ENCODE measurements around the gene S100A8.
"Not testable (repeated sequence)": the region's sequence is repeated elsewhere in the genome, so short reads cannot be mapped to it uniquely, and the experiment has no call there.

S100A8 gene

DNA sequence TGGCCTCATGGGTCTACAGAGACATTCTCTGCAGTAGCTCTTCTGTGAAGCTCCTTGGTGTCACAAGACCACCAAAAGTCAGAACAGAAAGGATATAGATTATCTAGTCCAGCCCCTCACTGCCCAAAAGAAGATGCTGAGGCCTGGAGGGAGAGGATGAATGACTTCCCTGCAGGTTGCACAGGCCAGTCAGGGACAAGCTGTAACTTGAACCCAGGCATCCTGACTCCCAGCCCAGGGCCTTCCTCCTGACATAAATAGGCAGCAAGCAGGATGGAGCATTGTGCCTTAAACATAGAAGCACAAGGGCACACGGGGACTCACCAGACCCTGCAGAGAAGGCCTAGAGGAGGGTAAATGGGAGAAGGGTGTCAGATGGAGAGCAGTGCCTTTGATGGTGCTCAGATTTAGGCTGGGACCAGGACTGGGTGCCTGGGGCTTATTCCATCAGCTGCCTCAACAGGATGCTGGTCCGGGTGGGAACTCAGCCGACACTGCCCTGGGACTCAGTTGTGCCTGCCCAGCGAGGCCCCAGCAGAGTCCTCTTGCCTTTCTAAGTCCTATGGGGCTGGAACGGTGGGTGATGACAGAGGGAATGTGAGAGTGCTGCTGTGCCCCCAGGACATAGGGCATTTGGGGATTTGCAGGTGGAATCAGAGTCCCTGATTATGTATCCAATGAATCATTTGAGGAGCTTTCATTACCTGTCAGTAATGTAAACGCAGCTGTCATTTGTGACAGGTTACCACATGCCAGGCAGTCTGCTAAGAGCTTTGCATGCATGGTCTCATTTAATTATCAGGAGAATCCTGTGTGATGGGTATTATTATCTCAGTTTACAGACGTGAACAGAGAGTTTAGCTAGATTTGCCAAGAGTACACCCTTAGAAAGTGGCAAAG lies 38.6 kb upstream of the S100A8 start:
- no peaks in the 10 kb centered on the region for H3K4me1 ChIP-seq (ENCODE audit: control insufficient read depth, insufficient read depth, low read length)
- H3K4me2 ChIP-seq (ENCODE audit: low read length) = no peak overlapping the region
- peaks cover 5% of the 10 kb centered on the region for H3K27me3 ChIP-seq (ENCODE audit: control insufficient read depth, insufficient read depth, low read length)
- H3K4me3 ChIP-seq (ENCODE audit: low read length) = no peak overlapping the region
- H3K9ac ChIP-seq (ENCODE audit: low read depth, low read length) = no peak overlapping the region
- H3K36me3 ChIP-seq (ENCODE audit: insufficient read depth, low read length) = no peaks in the 10 kb centered on the region
- H3K9me3 ChIP-seq (replicated peaks; ENCODE audit: low read length) = no peaks in the 10 kb centered on the region

DNA sequence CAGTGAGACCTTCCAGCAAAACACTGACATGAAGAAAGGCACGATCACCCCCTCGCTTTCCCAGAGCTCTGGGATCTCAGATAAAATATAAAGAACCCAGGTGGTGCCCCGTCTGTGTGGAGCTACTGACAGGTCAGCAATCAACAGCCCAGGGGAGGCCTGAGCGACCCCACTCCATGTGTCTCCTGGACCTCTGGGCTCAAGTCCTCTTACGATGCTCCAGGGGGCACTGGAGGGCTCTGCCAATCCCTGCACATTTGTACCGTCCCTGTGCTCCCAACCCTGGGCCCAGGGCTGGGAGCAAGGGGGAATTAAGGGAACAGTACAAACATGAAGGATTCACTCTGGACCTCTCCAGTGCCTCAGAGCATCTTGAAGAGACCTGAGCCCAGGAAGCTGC lies 37.9 kb upstream of the S100A8 start:
- no peak overlapping the region for H3K4me3 ChIP-seq (ENCODE audit: low read length)
- peaks cover 5% of the 10 kb centered on the region for H3K27me3 ChIP-seq (ENCODE audit: control insufficient read depth, insufficient read depth, low read length)
- no peaks in the 10 kb centered on the region for H3K4me1 ChIP-seq (ENCODE audit: control insufficient read depth, insufficient read depth, low read length)
- H3K4me2 ChIP-seq (ENCODE audit: low read length) = no peak overlapping the region
- no peaks in the 10 kb centered on the region for H3K36me3 ChIP-seq (ENCODE audit: insufficient read depth, low read length)
- H3K9ac ChIP-seq (ENCODE audit: low read depth, low read length) = no peak overlapping the region
- H3K9me3 ChIP-seq (replicated peaks; ENCODE audit: low read length) = no peaks in the 10 kb centered on the region

DNA sequence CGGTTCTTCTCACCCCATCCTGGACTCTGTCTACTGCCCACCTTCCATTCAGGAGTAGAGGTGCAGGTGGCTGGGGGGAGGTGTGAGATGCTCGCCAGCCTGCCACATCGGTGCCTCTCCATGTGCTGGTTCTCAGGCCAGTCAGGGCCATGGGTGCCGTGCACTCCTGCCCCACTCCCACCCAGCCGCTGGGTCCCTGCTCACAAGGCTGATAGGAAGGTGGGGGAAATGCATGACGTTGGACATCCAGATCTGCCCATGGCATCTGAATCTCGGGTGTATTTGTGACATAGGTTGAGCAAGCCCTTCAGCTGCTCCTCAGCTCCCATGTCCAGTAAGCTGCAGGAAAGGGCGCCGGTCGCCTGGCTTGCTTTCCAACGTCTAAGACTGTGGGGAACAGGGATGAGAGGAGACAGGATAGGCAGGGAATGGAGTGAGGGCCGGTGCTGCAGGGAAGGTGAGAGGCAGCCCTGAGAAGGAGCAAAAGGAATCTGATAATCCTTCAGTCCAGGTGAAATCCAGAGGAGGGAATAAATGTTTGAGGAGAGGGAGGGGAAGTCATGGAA lies 37.3 kb upstream of the S100A8 start:
- Histone ChIP-seq H3K36me3 (ENCODE audit: insufficient read depth, low read length) (no peaks in the 10 kb centered on the region), H3K27me3 (ENCODE audit: control insufficient read depth, insufficient read depth, low read length) (peaks cover 5% of the 10 kb centered on the region), H3K4me1 (ENCODE audit: control insufficient read depth, insufficient read depth, low read length) (no peaks in the 10 kb centered on the region), H3K4me3 (ENCODE audit: low read length) (no peak overlapping the region), H3K9me3 (replicated peaks; ENCODE audit: low read length) (no peaks in the 10 kb centered on the region), H3K4me2 (ENCODE audit: low read length) (no peak overlapping the region), H3K9ac (ENCODE audit: low read depth, low read length) (no peak overlapping the region)

DNA sequence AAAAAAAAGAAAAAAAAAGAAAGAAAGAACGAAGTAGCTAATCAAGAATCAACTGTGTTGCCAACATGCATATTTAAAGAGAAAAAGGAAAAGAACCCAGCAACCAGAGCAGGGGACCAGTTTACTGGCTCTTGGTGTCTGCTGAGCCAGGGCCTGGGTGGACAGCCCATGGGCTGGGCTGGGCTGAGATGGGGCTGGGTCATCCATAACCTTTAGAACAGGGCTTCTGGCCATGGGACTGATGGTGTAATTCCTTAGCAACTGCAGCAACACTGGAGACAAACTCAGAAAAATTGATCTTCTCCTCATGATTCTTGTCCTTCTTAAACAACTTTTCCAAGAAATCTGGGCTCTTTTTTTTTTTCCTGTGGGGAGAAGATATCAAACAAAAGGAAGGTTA lies 35.9 kb upstream of the S100A8 start:
- H3K27me3 ChIP-seq (ENCODE audit: control insufficient read depth, insufficient read depth, low read length) = peaks cover 5% of the 10 kb centered on the region
- H3K4me1 ChIP-seq (ENCODE audit: control insufficient read depth, insufficient read depth, low read length) = no peaks in the 10 kb centered on the region
- no peaks in the 10 kb centered on the region for H3K36me3 ChIP-seq (ENCODE audit: insufficient read depth, low read length)
- H3K4me3 ChIP-seq (ENCODE audit: low read length) = no peak overlapping the region
- no peaks in the 10 kb centered on the region for H3K9me3 ChIP-seq (replicated peaks; ENCODE audit: low read length)
- H3K4me2 ChIP-seq (ENCODE audit: low read length) = no peak overlapping the region
- H3K9ac ChIP-seq (ENCODE audit: low read depth, low read length) = no peak overlapping the region

- Histone ChIP-seq H3K4me1 (ENCODE audit: control insufficient read depth, insufficient read depth, low read length) (no peaks in the 10 kb centered on the region), H3K4me2 (ENCODE audit: low read length) (no peak overlapping the region), H3K9ac (ENCODE audit: low read depth, low read length) (no peak overlapping the region), H3K9me3 (replicated peaks; ENCODE audit: low read length) (no peaks in the 10 kb centered on the region), H3K36me3 (ENCODE audit: insufficient read depth, low read length) (no peaks in the 10 kb centered on the region), H3K27me3 (ENCODE audit: control insufficient read depth, insufficient read depth, low read length) (peaks cover 13% of the 10 kb centered on the region), H3K4me3 (ENCODE audit: low read length) (no peak overlapping the region)
These were observed 31.7 kb upstream of the S100A8 start for GRCh38 chr1:153422450-153423068.

DNA sequence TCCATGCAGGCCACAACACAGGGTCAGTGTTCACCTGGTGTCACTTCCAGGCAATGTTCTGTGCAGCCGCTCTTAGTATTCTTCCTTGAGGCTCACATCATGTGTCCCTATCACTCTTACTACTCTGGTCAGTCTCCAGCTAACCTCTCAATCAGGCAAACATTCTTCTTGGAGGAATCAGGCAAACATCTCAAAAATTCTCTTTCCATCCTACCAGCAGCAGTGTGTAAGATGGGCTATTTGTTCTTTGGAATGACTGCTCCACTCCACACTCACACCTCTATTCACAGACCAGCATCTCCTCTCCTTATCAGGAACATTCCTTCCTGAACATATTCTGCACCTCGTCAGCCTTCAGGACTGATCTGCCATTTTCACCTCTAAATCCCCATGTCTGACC lies 29.4 kb upstream of the S100A8 start:
- no peak overlapping the region for H3K4me2 ChIP-seq (ENCODE audit: low read length)
- H3K9me3 ChIP-seq (replicated peaks; ENCODE audit: low read length) = no peaks in the 10 kb centered on the region
- no peak overlapping the region for H3K4me3 ChIP-seq (ENCODE audit: low read length)
- no peaks in the 10 kb centered on the region for H3K36me3 ChIP-seq (ENCODE audit: insufficient read depth, low read length)
- H3K4me1 ChIP-seq (ENCODE audit: control insufficient read depth, insufficient read depth, low read length) = no peaks in the 10 kb centered on the region
- H3K27me3 ChIP-seq (ENCODE audit: control insufficient read depth, insufficient read depth, low read length) = peaks cover 8% of the 10 kb centered on the region
- H3K9ac ChIP-seq (ENCODE audit: low read depth, low read length) = no peak overlapping the region

- H3K4me3 ChIP-seq (ENCODE audit: low read length); H3K9ac ChIP-seq (ENCODE audit: low read depth, low read length); H3K4me1 ChIP-seq (ENCODE audit: control insufficient read depth, insufficient read depth, low read length); H3K4me2 ChIP-seq (ENCODE audit: low read length); H3K36me3 ChIP-seq (ENCODE audit: insufficient read depth, low read length); H3K27me3 ChIP-seq (ENCODE audit: control insufficient read depth, insufficient read depth, low read length); H3K9me3 ChIP-seq (replicated peaks; ENCODE audit: low read length): not testable (repeated sequence)
These were observed 28.5 kb upstream of the S100A8 start for GRCh38 chr1:153419436-153419793.

GRCh38 chr1:153418758-153419435 lies 28.0 kb upstream of the S100A8 start:
- H3K9me3 ChIP-seq (replicated peaks; ENCODE audit: low read length); H3K4me1 ChIP-seq (ENCODE audit: control insufficient read depth, insufficient read depth, low read length); H3K4me2 ChIP-seq (ENCODE audit: low read length); H3K9ac ChIP-seq (ENCODE audit: low read depth, low read length); H3K36me3 ChIP-seq (ENCODE audit: insufficient read depth, low read length); H3K27me3 ChIP-seq (ENCODE audit: control insufficient read depth, insufficient read depth, low read length); H3K4me3 ChIP-seq (ENCODE audit: low read length): not testable (repeated sequence)

DNA sequence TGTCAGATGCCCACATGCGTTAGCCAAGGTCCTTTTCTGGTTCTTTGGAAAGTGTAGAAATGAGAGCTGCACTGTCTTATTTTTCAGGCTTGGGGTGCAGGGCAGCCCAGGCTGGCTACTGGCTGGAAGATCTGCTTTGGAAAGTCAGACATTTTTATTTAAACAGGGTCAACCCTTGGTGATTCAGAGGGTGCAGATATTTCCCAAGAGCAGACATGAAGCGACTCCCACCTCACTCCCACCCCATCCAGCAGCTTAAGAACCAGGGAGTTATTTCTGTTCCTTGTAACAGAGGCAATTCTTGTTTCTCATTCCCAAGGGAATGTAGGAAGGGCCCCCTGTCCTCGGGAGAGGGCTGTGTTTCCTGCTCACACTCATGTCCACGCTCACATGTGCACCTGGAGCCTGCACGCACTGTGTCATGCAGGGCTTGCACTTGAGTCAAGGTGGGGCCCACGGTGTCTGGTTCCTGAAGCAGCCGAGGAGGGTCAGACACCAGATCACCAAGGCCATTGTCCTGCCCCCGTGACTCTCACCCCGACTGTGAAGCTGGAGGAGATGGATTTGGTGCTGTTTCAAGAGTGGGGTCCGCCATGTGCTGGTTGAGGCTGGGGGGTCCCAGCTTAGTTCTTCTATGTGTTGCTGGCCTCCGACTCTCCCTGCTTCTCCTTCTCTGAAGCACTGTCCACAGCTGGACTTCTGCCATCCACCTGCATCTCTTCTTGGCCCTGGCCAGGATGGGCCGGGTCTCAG lies 26.4 kb upstream of the S100A8 start:
- Histone ChIP-seq H3K4me2 (ENCODE audit: low read length) (no peak overlapping the region), H3K27me3 (ENCODE audit: control insufficient read depth, insufficient read depth, low read length) (peaks cover 8% of the 10 kb centered on the region), H3K36me3 (ENCODE audit: insufficient read depth, low read length) (no peaks in the 10 kb centered on the region), H3K4me1 (ENCODE audit: control insufficient read depth, insufficient read depth, low read length) (no peaks in the 10 kb centered on the region), H3K9ac (ENCODE audit: low read depth, low read length) (no peak overlapping the region), H3K4me3 (ENCODE audit: low read length) (no peak overlapping the region), H3K9me3 (replicated peaks; ENCODE audit: low read length) (no peaks in the 10 kb centered on the region)

DNA sequence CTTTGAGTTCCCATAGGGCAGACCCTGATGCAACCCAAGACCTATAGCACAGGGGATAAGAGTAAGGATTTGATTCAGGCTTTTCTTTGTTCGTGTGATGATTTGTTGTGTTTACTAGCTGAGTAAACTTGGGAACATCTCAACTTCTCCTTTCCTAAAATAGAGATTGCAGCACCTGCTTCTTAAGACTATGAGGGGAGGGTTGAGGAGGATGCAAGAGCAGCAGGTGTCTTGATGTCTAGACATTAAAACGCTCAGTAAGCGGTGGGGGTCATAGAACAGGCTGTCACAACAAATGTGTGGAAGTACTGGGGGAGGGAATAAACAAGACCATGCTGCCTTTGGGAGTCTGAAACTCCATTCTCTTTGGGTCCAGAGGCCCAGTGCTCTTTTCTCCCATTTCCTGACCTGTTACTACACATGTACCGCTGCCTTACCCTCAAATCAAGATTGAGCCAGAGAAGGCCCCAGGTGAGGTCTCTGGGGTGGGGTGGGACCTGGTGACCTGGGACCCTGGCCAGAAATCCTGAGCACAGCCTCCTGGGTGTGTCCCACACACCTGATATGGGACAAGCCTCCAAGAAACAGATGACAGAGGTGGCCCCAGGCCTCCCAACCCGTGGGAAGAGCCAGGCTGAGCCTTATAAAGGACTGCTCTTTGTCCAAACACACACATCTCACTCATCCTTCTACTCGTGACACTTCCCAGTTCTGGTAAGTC lies 25.1 kb upstream of the S100A8 start, which contains the start of gene S100A7A:
S100A7A (plus strand) TSS at position 671 of the 721 bp plus-strand sequence. CDS start 1,563 bp downstream, outside the sequence.
- Histone ChIP-seq H3K4me2 (ENCODE audit: low read length) (no peak within 1 kb of the TSS), H3K4me1 (ENCODE audit: control insufficient read depth, insufficient read depth, low read length) (no peaks in the 10 kb centered on the region), H3K4me3 (ENCODE audit: low read length) (no peak within 1 kb of the TSS), H3K9me3 (replicated peaks; ENCODE audit: low read length) (no peaks in the 10 kb centered on the region), H3K36me3 (ENCODE audit: insufficient read depth, low read length) (no peaks in the 10 kb centered on the region), H3K27me3 (ENCODE audit: control insufficient read depth, insufficient read depth, low read length) (peaks cover 8% of the 10 kb centered on the region), H3K9ac (ENCODE audit: low read depth, low read length) (no peak within 1 kb of the TSS)

Measured in skeletal muscle satellite cell (primary cell).